HG03103 (cell line): ENCODE data around the gene ASAH2B.

Experiments
- ATAC-seq: cut with Tn5 transposase; IDR thresholded peaks from one replicate; pipeline ENCODE4 v1.9.1; 2021; ENCODE audit warnings: low read depth; ENCODE audit not compliant: unreplicated experiment

The ASAH2B gene

GRCh38 chr10:50796693-50797092, 57.0 kb downstream of the ASAH2B start:
- no peak for ATAC-seq

DNA sequence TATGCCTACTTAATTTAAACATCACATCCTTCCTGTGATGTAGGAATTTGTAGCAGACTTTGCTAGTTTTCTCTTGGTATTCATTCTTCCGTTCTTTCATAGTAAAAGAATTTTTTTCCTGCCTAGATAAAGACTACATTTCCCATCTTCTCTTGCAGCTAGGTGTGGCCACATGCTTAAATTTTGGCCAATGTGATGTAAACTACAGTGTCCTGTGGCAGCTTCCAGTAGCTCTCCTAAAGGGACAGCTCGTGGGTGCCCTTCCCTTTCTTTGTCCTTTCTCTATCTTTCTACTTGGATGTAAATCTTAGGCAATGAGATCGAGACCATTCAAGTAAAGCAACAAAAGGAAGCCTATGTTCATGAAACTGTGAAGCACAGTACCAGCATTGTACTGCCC, 58.6 kb downstream of the ASAH2B start:
- ATAC-seq: no peak

DNA sequence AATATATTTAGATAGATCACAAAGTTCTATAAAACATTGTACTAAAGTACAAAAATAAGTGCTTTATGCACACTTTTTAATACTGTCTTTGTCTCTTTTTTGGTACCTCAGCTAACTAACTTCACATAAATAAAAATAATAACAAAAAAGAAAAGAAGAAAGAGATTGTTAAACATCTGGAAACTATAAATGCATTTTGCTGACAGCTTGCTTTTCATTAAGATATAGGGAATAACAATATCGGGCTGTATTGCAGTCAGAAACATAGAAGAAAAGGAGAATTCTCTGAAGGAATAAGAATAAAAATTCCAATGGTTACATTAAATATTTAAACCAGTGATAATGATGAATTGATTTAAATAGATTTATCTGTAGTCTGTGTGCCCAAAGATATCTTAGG, 59.9 kb downstream of the ASAH2B start:
- ATAC-seq: no peak

GRCh38 chr10:50805981-50806622, 66.4 kb downstream of the ASAH2B start:
- no peak for ATAC-seq

DNA sequence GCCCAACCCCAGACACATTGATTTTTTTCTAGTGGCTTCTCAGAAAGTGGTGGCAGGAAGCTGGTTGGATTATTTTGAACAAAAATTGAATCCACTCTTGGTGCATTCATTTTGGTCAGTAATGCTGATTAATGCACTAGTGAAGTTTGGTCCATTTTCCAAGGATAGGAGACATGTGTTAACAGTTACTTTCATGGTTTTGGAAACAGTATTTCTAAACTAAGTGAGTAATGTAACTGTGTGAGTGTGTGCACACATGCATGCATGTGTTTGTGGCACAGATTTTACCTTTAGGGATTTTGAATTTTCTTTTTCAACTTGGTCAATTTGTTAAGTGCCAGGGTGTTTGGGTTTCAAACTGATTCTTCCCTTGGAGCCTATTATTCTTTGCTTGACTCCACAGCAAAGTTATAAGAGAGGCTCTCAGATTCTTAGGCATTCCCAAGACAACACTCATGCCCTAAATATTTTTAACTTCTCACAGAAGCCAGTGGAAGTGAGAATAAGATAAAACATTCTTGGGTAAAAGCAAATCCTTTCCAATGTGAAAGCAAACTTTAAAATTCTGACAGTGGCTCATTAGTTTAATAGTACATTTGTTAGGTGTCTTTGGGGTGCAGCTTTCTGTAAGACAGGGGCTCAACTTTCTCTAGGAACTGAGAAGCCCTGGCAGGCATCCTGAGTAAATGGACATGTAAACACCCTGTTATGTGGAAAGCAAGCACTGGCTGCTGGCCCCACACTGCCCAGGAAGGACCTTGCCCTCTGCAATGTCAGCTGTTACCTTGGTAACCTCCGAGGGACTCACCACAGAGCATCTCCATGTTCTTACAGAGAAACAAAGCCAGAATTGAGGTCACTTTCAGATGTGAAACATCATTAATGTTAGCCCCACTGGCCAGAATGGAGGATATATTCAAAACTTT, 68.4 kb downstream of the ASAH2B start:
- ATAC-seq: no peak
